ENCODE data around the gene OS9. TPM values are rescaled to one million over a fixed set of nuclear protein-coding genes. Genes with fewer than 3 reads are reported as not detected.

Gene OS9
- total RNA-seq, 1 donor = 211 TPM

- H3K4me3 ChIP-seq (ENCODE audit: insufficient read depth, low read length) = no peak overlapping the region
- no peak overlapping the region for H3K4me2 ChIP-seq (ENCODE audit: insufficient read depth, low read length)
- peak; percentile 66 for DNase-seq (ENCODE audit: insufficient read length, low spot score, missing footprints)
- peaks cover 5% of the 10 kb centered on the region for H3K27me3 ChIP-seq (ENCODE audit: insufficient read depth, low read length)
- peaks cover 2% of the 10 kb centered on the region for H4K20me1 ChIP-seq (ENCODE audit: insufficient read depth, low read length)
- H3K27ac ChIP-seq (ENCODE audit: low read depth, low read length) = no peak overlapping the region
- H3K4me1 ChIP-seq (ENCODE audit: insufficient read depth, low read length) = peaks cover 4% of the 10 kb centered on the region
- H3K79me2 ChIP-seq (ENCODE audit: insufficient read depth, low read length) = no peaks in the 10 kb centered on the region
- H3K36me3 ChIP-seq (ENCODE audit: insufficient read depth, low read length) = peaks cover 18% of the 10 kb centered on the region
- no peaks in the 10 kb centered on the region for H3K9me3 ChIP-seq (ENCODE audit: low read depth, low read length)
- no peak for TF ChIP-seq CTCF (IDR thresholded peaks at IDR 0.05; ENCODE audit: extremely low read depth, low read depth, low read length)
- no peak overlapping the region for H2AFZ ChIP-seq (ENCODE audit: low read length)
Measured at GRCh38 chr12:57722716-57723629, 29.0 kb downstream of the OS9 start.

- H3K4me1 ChIP-seq (ENCODE audit: insufficient read depth, low read length) = peaks cover 4% of the 10 kb centered on the region
- peaks cover 2% of the 10 kb centered on the region for H4K20me1 ChIP-seq (ENCODE audit: insufficient read depth, low read length)
- no peak overlapping the region for H3K4me3 ChIP-seq (ENCODE audit: insufficient read depth, low read length)
- no peak overlapping the region for H3K4me2 ChIP-seq (ENCODE audit: insufficient read depth, low read length)
- H3K27me3 ChIP-seq (ENCODE audit: insufficient read depth, low read length) = peaks cover 5% of the 10 kb centered on the region
- peak; percentile 65 for DNase-seq (ENCODE audit: insufficient read length, low spot score, missing footprints)
- H3K27ac ChIP-seq (ENCODE audit: low read depth, low read length) = no peak overlapping the region
- no peaks in the 10 kb centered on the region for H3K79me2 ChIP-seq (ENCODE audit: insufficient read depth, low read length)
- H2AFZ ChIP-seq (ENCODE audit: low read length) = no peak overlapping the region
- no peak for TF ChIP-seq CTCF (IDR thresholded peaks at IDR 0.05; ENCODE audit: extremely low read depth, low read depth, low read length)
- peaks cover 12% of the 10 kb centered on the region for H3K36me3 ChIP-seq (ENCODE audit: insufficient read depth, low read length)
- no peaks in the 10 kb centered on the region for H3K9me3 ChIP-seq (ENCODE audit: low read depth, low read length)
Measured at GRCh38 chr12:57723630-57723962, 29.7 kb downstream of the OS9 start.

GRCh38 chr12:57724003-57724935, 30.3 kb downstream of the OS9 start:
- Histone ChIP-seq H3K27me3 (ENCODE audit: insufficient read depth, low read length) (peaks cover 5% of the 10 kb centered on the region), H3K9me3 (ENCODE audit: low read depth, low read length) (no peaks in the 10 kb centered on the region), H3K36me3 (ENCODE audit: insufficient read depth, low read length) (peaks cover 6% of the 10 kb centered on the region), H3K4me1 (ENCODE audit: insufficient read depth, low read length) (peaks cover 4% of the 10 kb centered on the region), H3K79me2 (ENCODE audit: insufficient read depth, low read length) (no peaks in the 10 kb centered on the region), H3K27ac (ENCODE audit: low read depth, low read length) (no peak overlapping the region), H3K4me3 (ENCODE audit: insufficient read depth, low read length) (no peak overlapping the region), H4K20me1 (ENCODE audit: insufficient read depth, low read length) (peaks cover 2% of the 10 kb centered on the region), H3K4me2 (ENCODE audit: insufficient read depth, low read length) (no peak overlapping the region), H2AFZ (ENCODE audit: low read length) (no peak overlapping the region)
- peak; percentile 73 for DNase-seq (ENCODE audit: insufficient read length, low spot score, missing footprints)
- no peak for TF ChIP-seq CTCF (IDR thresholded peaks at IDR 0.05; ENCODE audit: extremely low read depth, low read depth, low read length)

Measured in osteoblast (primary cell).